CD4-positive, alpha-beta T cell treated with Interleukin-2 at 100 ng/mL for 4 hours (primary cell): ENCODE results near the gene FAM120AOS.
"Not testable (repeated sequence)": the region's sequence is repeated elsewhere in the genome, so short reads cannot be mapped to it uniquely, and the experiment has no call there.

ENCODE experiments used
- DNase-seq: peaks from one replicate; pipeline ENCODE4 v3.0.0-alpha.2; 2020; ENCODE audit warnings: low spot score

FAM120AOS gene

DNA sequence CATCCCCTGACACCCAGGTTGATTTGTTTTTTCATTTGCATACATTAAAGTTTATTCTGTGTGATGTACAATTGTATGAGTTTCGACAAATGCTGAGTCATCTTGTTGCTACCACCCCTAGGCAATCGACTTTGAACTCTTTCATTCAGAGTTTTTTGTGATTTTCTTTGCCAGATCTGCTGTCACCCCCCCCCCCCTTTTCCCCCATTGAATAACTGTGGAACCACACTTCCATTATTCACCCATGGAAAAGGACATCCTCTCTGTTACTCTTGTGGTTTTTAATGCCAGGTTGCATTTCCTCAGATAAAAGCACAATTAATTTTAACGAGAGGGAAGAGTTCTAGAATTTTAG, 13.7 kb upstream of the FAM120AOS start:
- DNase-seq = peak; percentile 18

DNA sequence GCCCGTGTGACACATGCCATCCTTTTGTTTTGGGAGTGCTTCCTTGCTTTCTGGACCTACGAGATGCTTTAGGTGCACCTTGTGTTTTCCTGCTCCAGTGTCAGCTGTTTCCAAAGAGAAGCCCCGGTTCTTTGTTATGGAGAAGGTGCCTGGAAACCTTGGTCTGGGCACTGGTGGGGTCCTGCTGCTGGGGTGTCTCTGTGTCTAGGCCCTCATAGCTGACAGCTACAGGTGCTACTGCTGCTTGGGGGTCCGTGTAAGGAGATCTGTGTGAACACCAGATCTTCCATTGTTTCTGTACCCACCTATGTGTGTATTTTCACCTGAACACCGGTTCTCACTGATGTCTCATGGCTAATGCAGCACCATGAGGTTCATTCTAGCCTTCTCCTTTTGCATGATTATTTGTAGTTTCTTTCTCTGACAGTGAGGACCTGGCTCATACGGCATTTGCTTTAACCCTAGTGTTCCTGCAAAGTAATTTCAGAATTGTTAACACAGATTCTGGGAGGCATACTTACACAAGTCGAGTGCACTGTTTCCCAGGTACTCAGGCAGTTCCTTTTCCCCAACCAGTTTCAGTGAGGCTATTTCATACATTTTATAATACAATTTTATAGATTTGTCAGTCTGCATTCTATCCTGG, 13.2 kb upstream of the FAM120AOS start:
- DNase-seq = no peak

DNA sequence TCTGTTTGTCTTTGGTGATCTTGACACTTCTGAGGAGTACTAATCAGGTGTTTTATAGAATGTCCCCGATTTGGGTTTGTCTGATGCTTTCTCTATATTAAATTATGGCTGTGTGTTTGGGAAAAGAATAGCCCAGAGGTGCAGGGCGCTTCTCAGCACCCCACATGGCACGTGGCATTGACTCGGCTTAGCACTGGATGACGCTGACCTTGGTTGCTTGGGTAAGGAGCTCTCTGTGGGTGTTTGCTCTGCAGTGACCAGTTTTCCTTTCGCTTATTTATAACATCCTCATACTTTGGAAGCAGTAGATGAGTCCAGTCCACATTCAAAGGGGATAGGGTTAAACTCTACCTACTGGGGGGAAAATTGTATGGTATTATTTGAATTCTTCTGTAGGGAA, 12.5 kb upstream of the FAM120AOS start:
- DNase-seq = no peak

DNA sequence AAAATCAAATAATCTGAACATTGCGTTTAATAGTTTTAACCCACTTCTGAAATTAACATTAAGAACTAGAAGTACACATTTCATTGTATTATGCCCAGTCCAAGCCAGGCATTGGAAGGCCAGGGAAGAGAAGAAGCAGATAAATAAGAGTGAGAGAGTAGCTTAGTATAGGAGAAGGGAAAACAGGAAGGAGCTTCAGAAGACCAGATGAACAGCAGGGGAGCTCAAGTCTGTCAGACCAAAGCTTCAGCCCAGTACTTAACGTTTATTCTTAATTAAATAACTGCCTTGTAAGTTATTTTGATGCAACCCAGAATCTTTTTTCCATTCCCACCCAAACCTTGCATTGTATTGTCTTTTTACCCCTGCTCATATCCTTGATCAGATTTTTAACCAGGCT, 11.5 kb upstream of the FAM120AOS start:
- DNase-seq = no peak

DNA sequence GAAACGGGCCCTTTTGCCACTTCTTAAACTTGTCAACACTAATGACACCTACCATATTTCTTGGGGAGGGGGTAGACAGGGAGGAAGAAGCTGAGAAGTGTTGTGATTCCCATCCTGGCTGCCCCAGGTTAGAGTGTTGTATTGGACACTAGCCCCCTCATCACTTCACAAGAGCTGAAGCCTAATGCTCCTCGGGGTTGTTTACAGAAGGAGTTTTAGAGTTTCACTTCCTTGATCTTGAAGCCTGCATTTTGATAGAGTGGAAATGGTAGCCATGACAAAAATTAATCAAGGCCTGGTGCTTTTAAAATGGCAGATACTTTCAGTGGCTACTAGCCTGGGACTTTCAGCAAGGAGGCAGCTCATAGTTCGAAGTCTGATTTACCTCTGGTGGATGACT, 11.0 kb upstream of the FAM120AOS start:
- no peak for DNase-seq

DNA sequence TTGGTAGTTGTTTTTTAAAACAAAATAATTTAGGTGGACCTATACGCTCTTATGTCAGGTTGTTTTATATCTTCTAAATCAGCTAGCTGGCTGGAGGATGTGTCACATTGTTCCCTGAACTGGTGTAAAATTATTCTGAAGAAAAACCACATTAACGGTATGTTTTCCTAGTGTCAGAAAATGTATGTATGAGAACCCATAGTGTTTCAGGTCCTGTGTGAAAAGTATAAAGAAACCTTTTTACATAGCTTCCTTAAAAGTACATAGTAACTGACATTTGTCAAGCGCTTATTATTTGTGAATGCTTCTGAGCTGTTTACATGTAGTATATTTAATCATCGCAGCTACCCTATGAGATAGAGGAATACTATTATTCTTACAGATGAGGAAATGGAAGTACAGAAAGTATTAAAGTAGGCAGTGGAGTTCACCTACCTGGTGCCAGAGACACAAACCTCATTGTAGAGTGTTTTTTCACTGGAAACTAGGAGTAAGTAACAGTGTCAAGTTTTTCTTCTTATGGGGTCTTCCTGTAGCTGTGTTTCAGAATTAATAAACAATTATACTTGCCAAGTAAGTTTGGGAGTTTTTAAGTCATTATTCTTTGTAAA, 10.4 kb upstream of the FAM120AOS start:
- peak; percentile 46 for DNase-seq

DNA sequence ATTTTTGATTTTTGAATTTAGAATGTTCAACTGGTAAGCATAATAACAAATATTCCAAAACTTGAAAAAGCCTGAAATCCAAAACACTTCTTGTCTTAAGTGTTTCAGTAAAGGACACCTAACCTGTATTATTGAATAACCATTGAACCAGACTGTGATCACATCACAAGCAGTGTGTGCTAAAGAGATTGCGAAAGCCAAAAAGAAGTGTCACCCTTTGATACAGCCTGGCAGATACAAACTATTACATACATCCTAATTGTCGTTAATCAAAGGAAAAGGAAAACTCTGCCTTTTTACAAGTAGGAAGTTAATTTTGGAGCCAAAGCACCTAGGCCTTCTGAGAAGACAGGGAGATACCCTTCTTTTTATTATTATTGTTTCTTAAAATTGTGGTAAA, 8.4 kb upstream of the FAM120AOS start:
- no peak for DNase-seq

DNA sequence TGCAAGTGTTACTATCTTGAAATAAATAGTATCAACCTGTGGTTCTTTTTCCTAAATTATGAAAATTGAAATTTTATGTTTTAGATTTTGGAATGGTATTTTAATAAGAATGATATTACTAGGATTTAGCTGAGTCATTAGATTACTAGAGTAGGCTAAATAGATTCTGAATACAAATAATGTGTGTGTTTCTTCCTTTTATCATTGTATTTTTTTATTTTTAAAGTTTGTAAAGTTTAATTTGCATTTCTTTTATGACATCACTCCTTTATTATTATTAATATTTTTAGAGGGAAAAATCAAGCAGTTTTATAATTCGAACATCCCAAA, 8.0 kb upstream of the FAM120AOS start:
- no peak for DNase-seq

DNA sequence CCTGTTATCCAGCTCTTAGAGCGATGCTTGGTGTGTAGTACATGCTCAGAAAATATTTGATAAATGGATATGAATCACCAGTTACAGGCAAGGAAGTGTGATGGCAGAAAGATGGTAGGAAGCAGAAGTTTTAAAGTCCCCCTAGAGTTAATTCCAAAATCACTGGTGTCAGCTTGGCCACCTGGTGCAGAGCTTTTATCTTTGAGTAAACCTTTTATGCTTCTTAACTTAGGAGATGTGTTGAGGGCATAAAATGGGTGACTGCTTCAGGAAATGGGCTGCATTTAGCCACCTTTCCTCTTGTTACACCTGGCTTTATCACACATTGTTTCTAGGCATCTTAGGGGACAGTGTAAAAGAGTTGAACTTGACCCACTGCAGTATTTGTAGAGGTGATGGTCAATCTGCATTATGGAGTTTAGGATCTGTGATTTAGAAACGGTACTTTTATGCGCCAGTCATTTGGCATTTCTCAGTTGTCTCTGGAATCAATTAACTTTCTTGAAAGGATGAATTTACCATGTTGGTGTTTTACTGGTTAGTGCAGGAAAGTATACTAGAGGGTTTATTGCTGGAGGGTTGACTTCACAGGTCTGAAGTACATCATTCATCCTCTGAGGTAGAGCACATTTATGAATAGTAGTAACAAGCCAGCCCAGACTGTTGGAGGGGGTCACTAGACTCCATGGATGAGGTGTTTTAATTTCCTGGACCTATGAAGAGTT, 7.5 kb upstream of the FAM120AOS start:
- no peak for DNase-seq

DNA sequence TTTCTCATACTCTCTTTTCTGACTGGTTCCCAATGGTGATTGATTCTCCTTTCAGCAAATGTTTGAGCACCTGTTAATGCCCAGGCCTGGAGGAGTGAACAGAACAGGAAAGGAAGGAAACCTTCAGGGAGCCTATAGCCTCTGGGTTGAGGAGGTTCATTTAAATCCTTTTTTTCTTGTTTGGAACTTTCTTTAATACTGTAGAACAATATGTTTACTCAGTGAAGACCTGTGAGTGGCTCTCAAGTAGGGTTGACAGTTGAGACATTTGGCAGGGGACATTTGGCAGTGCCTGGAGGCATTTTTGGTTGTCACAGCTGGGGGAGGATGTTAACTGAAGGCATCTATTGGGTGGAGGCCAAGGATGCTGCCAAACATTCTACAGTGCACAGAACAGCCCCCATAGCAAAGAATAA, 6.1 kb upstream of the FAM120AOS start:
- no peak for DNase-seq

DNA sequence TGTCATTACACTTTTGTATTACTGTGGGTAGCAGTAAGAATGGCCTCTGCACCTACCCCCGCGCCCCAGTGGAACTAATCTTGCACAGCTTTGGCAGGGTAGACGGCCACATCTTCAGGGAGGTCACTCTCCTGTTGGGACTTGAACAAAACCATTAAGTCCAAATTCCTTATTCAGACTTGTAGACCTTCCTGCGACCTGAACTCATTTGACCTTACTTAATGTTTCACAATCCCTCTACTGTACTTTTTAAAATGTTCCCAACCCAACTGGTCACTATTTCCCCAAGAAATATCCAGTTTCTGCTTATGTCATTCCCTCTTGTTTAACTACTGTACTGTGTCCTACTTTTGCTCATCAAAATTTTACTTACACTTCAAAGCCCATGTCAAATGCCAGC, 5.3 kb upstream of the FAM120AOS start:
- DNase-seq = no peak

DNA sequence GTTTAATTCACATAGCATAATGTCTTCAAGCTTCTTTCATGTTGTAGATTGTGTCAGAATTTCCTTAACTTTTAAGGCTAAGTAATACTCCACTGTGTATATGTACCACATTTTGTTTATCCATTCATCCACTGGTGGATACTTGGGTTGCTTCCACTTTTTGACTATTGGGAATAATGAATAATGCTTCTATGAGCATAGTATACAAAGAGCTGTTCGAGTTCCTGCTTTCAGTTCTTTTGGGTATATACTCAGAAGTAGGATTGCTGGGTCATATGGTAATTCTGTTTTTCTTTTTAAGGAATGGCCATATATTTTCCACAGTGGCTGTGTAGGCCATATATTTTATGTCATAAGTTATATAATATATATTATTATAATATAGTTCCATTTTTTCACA, 3.6 kb upstream of the FAM120AOS start:
- no peak for DNase-seq

DNA sequence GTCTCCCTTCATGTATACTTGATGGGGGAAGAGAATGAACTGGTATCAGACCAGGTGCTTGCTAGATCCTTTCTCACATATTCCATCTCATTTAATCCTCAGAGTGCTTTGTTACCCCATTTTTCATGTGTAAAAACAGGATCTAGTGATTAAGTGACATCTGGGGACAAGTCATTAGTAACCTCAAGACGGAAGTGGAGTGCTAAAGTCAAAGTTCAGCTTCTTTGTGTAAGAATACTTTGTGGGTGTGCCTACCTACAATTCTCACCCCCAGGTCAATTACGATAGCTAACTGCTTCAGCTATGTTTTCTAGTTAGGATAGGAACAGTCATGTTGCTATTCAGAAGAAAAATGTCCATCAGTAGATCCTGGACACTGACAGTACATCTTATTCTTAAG, 3.1 kb upstream of the FAM120AOS start:
- peak; percentile 47 for DNase-seq

DNA sequence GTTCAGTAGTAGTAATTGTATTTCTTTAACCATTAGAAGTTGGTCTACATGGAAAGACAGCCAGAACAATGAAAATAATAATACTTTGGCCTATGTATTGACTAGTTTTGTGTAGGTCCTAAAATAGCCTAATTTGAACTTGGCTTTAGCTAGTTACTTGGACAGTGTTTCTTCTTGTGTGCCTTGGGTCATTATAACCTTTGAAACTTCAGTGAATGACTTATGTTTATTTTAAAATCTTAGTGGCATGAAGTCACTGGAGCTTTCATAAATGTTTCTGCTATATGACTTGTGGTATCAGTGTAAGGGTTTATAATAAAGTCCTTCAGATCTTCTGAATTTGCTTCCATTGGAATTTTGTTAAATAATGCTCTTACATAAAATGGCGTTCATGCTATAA, 2.6 kb upstream of the FAM120AOS start:
- DNase-seq = no peak

DNA sequence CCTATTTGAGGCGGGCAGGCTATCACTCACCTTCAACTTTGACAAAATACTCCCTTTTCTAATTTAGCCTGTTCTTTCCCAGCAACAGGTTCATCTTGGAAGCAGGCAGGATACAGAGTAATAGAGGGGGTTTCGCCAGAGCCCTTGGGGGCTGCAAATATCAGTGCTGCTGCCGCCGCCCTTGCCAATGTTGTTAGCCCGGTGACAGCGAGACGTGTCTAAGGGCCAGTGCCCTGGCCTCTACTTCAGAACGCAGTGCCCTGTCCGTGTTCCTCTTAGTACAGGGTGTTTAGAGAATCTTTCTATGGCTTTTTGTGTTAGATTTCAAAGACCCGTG, 703 bp downstream of the FAM120AOS start:
- DNase-seq = no peak

DNA sequence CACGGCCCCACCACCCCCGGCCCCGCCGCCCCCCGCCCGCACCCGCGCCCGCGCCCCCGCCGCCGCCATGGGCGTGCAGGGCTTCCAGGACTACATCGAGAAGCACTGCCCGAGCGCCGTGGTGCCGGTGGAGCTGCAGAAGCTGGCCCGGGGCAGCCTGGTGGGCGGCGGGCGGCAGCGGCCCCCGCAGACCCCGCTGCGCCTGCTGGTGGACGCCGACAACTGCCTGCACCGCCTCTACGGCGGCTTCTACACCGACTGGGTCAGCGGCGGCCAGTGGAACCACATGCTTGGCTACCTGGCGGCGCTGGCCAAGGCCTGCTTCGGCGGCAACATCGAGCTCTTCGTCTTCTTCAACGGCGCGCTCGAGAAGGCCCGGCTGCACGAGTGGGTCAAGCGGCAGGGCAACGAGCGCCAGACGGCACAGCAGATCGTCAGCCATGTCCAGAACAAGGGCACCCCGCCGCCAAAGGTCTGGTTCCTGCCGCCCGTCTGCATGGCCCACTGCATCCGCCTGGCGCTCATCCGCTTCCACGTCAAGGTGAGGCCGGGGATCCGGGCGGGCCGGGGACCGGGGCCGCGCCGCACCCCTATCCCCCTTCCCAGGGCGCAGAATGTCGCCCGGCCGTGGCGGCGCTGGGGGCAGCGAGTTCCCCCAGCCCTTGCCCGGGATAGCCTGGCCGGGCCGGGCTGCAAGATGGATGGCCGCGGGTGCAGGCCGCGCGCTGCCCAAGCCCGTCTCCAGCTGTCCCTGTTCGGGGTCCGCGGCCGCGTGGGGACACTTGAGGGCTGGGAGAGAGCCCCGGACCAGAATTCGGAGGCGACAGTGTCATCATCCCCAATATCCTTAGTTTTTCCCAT, 1.3 kb downstream of the FAM120AOS start:
- peak; percentile 26 for DNase-seq

DNA sequence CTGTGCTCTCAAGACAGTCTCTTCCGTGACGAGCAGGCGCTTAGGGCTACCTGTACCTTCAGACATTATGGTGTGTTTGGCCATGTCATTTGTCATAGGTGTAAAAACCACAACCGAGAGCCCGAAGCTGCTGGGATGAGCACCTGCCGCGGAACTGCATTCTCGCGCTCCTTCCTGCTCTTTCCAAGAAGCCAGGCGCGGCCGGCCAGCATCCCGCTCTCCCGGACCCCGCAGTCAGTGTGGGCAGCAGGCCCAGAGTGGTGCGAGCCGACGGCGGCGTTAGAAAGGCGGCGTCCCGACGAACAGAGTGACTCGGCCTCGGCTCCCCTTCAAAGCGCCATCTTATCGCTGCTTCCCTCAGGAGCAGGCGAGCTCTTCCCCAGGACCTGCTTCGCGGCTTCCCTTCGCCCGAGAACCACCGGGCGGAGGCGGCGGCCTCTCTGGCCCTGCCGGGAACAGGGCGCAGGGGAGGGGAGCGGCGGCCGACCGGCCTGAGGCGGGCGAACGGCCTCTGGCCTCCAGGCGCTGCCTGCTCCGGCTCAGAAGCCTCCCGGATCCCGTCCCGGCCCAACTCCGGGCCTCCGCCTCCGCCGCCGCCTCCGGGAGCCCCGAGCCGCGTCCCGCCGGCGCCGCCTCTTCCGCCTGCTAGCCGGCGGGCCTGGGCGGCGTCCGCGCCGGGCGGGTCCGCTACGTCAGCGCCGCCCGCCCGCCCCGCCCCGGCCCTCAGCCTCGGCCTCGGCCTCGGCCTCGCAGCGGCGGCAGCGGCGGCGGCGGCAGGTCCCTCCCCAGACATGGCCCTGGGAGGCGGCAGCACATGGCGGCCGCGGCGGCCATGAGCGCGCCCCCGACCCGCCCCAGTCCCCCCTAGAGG, 2.2 kb downstream of the FAM120AOS start, which contains the start of gene FAM120A:
TSS of gene FAM120A (plus strand) at position 741 of the 871 bp plus-strand sequence. CDS start 231 bp downstream, outside the sequence.
- peak; percentile 74 for DNase-seq

DNA sequence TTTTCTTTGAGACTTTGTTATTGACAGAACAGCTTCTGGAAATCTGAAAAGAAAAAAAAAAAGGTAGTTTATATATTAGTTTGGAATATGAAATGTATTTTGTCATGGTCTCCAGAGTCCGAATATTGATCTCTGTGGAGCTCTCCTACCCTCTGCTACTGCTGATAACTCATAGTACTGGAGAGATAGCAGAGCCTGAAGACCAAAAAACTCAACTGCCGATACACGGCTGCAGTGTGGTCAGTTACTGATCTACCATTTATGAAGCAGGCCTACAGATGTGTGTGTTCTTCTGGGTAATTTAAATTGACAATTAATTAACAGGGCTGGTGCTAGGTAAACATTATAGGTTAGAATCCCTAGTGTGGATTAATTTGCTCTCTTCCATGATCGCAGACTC, 5.7 kb downstream of the FAM120AOS start:
- DNase-seq = no peak

DNA sequence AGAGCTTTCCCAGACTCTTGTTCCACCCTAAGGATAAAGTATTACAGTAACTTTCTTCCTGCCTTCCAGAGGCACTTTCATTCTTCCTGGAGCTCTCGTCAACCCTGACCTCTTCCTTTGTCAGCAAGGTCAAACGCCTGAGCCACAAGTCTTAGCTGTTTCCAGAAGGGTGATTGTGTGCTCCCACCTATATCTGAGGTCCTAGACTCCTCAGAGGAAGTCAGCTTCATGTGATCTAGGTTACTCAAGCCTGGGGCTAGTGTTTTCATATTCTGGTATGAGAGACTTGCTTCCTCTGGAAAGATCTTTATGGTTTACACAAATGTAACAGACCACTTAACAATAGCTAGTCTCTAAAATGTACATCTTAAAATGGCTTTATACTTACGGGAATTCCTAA, 7.3 kb downstream of the FAM120AOS start:
- no peak for DNase-seq

DNA sequence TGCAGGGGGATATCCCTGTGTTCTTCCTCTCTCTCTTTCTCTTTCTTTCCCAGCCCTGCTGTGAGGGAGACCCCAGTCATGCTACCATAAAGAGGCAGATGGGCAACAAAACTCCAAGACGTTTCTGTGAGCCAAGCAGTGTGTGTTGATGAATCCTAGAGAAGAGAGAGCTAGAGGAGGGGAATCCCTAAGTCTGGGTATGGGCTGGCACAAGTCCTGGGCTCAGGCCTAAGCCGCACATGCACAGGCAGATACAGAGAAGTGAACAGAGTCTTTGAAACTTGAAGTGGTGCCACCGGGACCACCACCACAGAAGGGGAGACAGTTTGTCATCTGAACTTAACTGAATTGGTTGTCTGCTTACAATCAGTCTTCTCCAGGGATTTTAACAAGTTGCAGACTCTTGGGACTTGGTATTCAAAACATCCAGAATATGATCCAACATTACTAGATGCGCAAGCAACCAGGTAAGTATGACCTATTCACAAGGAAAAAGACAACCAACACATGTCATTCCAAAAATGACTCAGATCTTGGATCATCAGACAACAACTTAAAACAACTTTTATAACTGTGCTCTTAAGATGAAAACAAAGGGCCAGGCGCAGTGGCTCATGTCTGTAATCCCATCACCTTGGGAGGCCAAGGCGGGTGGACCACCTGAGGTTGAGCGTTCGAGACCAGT, 12.3 kb downstream of the FAM120AOS start:
- DNase-seq = no peak

DNA sequence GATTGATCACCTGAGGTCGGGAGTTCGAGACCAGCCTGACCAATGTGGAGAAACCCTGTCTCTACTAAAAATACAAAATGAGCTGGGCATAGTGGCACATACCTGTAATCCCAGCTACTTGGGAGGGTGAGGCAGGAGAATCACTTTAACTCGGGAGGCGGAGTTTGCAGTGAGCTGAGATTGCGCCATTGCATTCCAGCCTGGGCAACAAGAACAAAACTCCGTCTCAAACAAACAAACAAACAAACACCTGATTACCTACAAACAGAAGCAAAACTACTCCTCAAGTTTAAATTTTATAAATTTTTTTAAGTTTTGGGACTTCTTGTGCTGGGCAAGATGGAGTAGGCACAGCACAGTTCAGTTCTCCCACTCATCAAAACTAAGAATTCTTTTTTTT, 14.1 kb downstream of the FAM120AOS start:
- DNase-seq = not testable (repeated sequence)
